GM04504 (cell line): ENCODE measurements around the gene ABCG1.

Experiments
- DNase-seq: peaks from one replicate; pipeline ENCODE4 v3.0.0-alpha.2; 2012; ENCODE audit warnings: low read depth

Gene ABCG1

GRCh38 chr21:42191696-42192595 is 27.0 kb upstream of the ABCG1 start:
- DNase-seq: no peak

- no peak for DNase-seq
Observed at GRCh38 chr21:42193131-42193671, 25.7 kb upstream of the ABCG1 start.

GRCh38 chr21:42193721-42194120 is 25.2 kb upstream of the ABCG1 start:
- DNase-seq: no peak

GRCh38 chr21:42194863-42195262 is 24.1 kb upstream of the ABCG1 start:
- DNase-seq: no peak

GRCh38 chr21:42195378-42196031 is 23.4 kb upstream of the ABCG1 start:
- DNase-seq: no peak

- peak; percentile 36 for DNase-seq
Observed at GRCh38 chr21:42198929-42199867, 19.7 kb upstream of the ABCG1 start.

- no peak for DNase-seq
Observed at GRCh38 chr21:42199868-42200463, 19.0 kb upstream of the ABCG1 start.

- no peak for DNase-seq
Observed at GRCh38 chr21:42200906-42201614, 17.9 kb upstream of the ABCG1 start.

GRCh38 chr21:42201615-42202161 is 17.3 kb upstream of the ABCG1 start:
- no peak for DNase-seq

GRCh38 chr21:42202321-42202720 is 16.6 kb upstream of the ABCG1 start:
- DNase-seq: no peak

- no peak for DNase-seq
Observed at GRCh38 chr21:42203321-42203720, 15.6 kb upstream of the ABCG1 start.

- DNase-seq: no peak
Observed at GRCh38 chr21:42203936-42204335, 15.0 kb upstream of the ABCG1 start.

GRCh38 chr21:42207426-42207825 is 11.5 kb upstream of the ABCG1 start:
- no peak for DNase-seq

GRCh38 chr21:42208036-42208435 is 10.9 kb upstream of the ABCG1 start:
- no peak for DNase-seq

- DNase-seq: no peak
Observed at GRCh38 chr21:42208801-42209490, 10.0 kb upstream of the ABCG1 start.

- DNase-seq: no peak
Observed at GRCh38 chr21:42209801-42210479, 9.0 kb upstream of the ABCG1 start.

- no peak for DNase-seq
Observed at GRCh38 chr21:42212266-42212665, 6.7 kb upstream of the ABCG1 start.

GRCh38 chr21:42213082-42213774 is 5.7 kb upstream of the ABCG1 start:
- no peak for DNase-seq
